A549 (cell line): ENCODE data around the gene CERS6.

Source experiments
- ZC3H11A ChIP-seq: fragments of 450-650 bp; IDR thresholded peaks from 2 replicates; pipeline ENCODE4 v1.6.1; 2014; ENCODE audit warnings: antibody characterized with exemption, mild to moderate bottlenecking
- TF ChIP-seq, protein P1 (sequence below): fragments of >200 bp; sonication (Bioruptor Twin); formaldehyde crosslinking; IDR thresholded peaks from 3 replicates; pipeline ENCODE4 v1.5.1; 2016

DNA sequence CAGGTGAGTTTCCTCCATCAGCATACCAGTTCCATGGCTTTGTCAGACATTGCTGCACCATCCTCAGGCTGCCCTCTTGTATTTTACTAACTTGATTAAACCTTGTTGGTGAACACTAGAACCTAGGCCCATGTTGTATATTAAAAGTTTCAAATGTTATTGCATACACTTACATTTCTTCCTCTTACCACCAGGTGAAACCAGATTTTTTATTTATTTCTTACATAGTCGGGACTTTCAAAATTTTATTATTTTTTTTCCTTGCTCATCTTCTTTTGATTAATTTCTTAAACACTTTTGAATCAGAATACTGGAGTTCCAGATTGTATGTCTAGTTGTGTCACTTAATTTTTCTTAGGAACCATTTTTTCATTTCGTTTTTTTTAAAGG lies 5.9 kb downstream of the CERS6 start:
- TF ChIP-seq, protein P1, sequence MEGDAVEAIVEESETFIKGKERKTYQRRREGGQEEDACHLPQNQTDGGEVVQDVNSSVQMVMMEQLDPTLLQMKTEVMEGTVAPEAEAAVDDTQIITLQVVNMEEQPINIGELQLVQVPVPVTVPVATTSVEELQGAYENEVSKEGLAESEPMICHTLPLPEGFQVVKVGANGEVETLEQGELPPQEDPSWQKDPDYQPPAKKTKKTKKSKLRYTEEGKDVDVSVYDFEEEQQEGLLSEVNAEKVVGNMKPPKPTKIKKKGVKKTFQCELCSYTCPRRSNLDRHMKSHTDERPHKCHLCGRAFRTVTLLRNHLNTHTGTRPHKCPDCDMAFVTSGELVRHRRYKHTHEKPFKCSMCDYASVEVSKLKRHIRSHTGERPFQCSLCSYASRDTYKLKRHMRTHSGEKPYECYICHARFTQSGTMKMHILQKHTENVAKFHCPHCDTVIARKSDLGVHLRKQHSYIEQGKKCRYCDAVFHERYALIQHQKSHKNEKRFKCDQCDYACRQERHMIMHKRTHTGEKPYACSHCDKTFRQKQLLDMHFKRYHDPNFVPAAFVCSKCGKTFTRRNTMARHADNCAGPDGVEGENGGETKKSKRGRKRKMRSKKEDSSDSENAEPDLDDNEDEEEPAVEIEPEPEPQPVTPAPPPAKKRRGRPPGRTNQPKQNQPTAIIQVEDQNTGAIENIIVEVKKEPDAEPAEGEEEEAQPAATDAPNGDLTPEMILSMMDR: no peak
- no peak for TF ChIP-seq ZC3H11A
